Measurements from ENCODE around the gene HMOX1.

The HMOX1 gene

DNA sequence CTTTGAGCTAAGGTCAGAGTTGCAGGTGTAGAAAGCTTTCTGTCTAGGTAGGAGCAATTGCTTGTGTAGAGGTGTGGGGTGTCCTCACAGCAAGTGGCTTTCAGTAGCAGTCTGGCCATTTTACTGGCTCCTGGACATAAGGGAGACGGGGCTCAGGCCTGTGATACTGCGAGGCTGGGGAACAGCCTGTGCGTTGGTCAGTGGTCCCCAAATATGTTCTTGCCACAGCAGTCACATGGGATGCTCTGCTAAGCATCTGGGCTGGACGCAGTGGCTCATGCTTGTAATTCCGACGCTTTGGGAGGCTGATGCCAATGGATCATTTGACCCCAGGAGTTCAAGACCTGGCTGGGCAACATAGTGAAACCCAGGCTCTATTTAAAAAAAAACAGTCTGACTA, 21.0 kb downstream of the HMOX1 start:
- H3K4me1 ChIP-seq (ENCODE audit: low read length), result peaks cover 7% of the 10 kb centered on the region
- H3K9me2 ChIP-seq (replicated peaks; ENCODE audit: insufficient read depth, low read length), result no peaks in the 10 kb centered on the region
- H3K9ac ChIP-seq (ENCODE audit: low read length), result no peak overlapping the region
- no peak overlapping the region for H2AFZ ChIP-seq (ENCODE audit: low read length)
- H3K27ac ChIP-seq (ENCODE audit: low read length), result no peak overlapping the region
- H3F3A ChIP-seq (ENCODE audit: insufficient read depth, low read length), result no peaks in the 10 kb centered on the region
- H3K27me3 ChIP-seq (replicated peaks; ENCODE audit: insufficient read depth, low read length), result no peaks in the 10 kb centered on the region
- H3K4me2 ChIP-seq (ENCODE audit: low read depth, low read length), result peak overlapping the region; percentile 77; the same call in 1 of the 2 replicates
- peaks cover 55% of the 10 kb centered on the region for H3K79me2 ChIP-seq (ENCODE audit: low read length)
- no peak overlapping the region for H3K4me3 ChIP-seq (ENCODE audit: low read length)
- no peak for DNase-seq
- H3K36me3 ChIP-seq (replicated peaks; ENCODE audit: insufficient read depth, low read length), result 0 out of 2 replicates have a peak, but pooled peaks cover 2% of the 10 kb centered on the region
- TF ChIP-seq EZH2phosphoT487 (IDR thresholded peaks at IDR 0.05; ENCODE audit: low read length), result no peak
- TF ChIP-seq EZH2 (optimal IDR thresholded peaks at IDR 0.05; ENCODE audit: low read depth, low read length), result no peak
- TF ChIP-seq, protein P1, sequence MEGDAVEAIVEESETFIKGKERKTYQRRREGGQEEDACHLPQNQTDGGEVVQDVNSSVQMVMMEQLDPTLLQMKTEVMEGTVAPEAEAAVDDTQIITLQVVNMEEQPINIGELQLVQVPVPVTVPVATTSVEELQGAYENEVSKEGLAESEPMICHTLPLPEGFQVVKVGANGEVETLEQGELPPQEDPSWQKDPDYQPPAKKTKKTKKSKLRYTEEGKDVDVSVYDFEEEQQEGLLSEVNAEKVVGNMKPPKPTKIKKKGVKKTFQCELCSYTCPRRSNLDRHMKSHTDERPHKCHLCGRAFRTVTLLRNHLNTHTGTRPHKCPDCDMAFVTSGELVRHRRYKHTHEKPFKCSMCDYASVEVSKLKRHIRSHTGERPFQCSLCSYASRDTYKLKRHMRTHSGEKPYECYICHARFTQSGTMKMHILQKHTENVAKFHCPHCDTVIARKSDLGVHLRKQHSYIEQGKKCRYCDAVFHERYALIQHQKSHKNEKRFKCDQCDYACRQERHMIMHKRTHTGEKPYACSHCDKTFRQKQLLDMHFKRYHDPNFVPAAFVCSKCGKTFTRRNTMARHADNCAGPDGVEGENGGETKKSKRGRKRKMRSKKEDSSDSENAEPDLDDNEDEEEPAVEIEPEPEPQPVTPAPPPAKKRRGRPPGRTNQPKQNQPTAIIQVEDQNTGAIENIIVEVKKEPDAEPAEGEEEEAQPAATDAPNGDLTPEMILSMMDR (IDR thresholded peaks at IDR 0.05; ENCODE audit: low read length), result no peak
- H4K20me1 ChIP-seq (ENCODE audit: insufficient read depth, low read length), result no peaks in the 10 kb centered on the region
- H3K9me3 ChIP-seq (replicated peaks; ENCODE audit: insufficient read depth, low read length), result no peaks in the 10 kb centered on the region

DNA sequence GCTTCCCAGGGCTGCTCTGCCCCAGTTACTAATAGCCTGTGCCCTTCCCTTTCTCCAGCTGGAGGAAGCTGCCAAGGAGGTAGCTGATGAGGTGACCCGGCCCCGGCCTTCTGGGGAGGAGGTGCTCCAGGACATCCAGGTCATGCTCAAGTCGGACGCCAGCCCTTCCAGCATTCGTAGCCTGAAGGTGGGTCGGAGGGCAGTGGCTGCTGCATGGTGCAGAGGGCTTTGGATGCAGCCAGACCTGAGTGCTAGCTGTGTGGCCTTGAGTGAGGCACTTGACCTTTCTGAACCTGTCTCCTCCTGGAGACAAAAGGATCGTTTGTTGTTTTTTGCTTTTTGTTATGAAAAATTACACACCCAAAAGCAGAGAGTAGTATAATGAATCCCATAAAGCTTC, 22.5 kb downstream of the HMOX1 start:
- peaks cover 2% of the 10 kb centered on the region; the same call in 1 of the 2 replicates for H3K36me3 ChIP-seq (replicated peaks; ENCODE audit: insufficient read depth, low read length)
- H3K79me2 ChIP-seq (ENCODE audit: low read length), result peaks cover 64% of the 10 kb centered on the region
- no peak overlapping the region for H3K9ac ChIP-seq (ENCODE audit: low read length)

DNA sequence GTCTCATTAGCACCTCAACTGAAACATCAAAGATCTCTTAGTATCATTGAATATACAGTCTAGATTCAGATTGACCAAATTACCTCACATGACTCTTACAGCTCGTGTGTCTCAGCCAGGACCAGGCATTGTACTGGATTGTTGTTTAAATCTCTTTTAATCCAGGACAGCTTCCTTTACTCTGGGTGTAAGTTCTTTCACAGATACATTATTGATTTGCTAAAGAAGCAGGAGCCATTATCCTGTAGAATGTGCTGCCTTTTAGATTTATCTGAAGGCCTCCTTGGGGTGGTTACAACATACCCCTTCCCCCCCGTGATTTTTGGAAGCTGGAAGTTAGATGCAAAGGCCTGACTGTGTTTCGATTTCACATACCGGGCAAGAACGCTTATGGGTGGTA, 23.3 kb downstream of the HMOX1 start:
- Histone ChIP-seq H3K9ac (ENCODE audit: low read length) (no peak overlapping the region), H3K4me2 (ENCODE audit: low read depth, low read length) (no peak overlapping the region), H2AFZ (ENCODE audit: low read length) (no peak overlapping the region), H4K20me1 (ENCODE audit: insufficient read depth, low read length) (no peaks in the 10 kb centered on the region), H3F3A (ENCODE audit: insufficient read depth, low read length) (no peaks in the 10 kb centered on the region), H3K9me2 (replicated peaks; ENCODE audit: insufficient read depth, low read length) (no peaks in the 10 kb centered on the region), H3K27me3 (replicated peaks; ENCODE audit: insufficient read depth, low read length) (no peaks in the 10 kb centered on the region), H3K36me3 (replicated peaks; ENCODE audit: insufficient read depth, low read length) (peaks cover 2% of the 10 kb centered on the region; the same call in 1 of the 2 replicates), H3K9me3 (replicated peaks; ENCODE audit: insufficient read depth, low read length) (no peaks in the 10 kb centered on the region), H3K4me1 (ENCODE audit: low read length) (peaks cover 7% of the 10 kb centered on the region), H3K27ac (ENCODE audit: low read length) (no peak overlapping the region), H3K4me3 (ENCODE audit: low read length) (no peak overlapping the region), H3K79me2 (ENCODE audit: low read length) (peaks cover 64% of the 10 kb centered on the region)
- TF ChIP-seq, protein P1 (IDR thresholded peaks at IDR 0.05; ENCODE audit: low read length), result no peak
- TF ChIP-seq EZH2 (optimal IDR thresholded peaks at IDR 0.05; ENCODE audit: low read depth, low read length) (no peak), EZH2phosphoT487 (IDR thresholded peaks at IDR 0.05; ENCODE audit: low read length) (no peak)
- DNase-seq, result no peak

More for the DNA sequence above, 22.5 kb downstream of the HMOX1 start:
- no peak for DNase-seq
- H3K4me2 ChIP-seq (ENCODE audit: low read depth, low read length), result no peak overlapping the region
- no peaks in the 10 kb centered on the region for H3K9me3 ChIP-seq (replicated peaks; ENCODE audit: insufficient read depth, low read length)
- peaks cover 7% of the 10 kb centered on the region for H3K4me1 ChIP-seq (ENCODE audit: low read length)
- no peaks in the 10 kb centered on the region for H3K27me3 ChIP-seq (replicated peaks; ENCODE audit: insufficient read depth, low read length)
- no peak overlapping the region for H3K27ac ChIP-seq (ENCODE audit: low read length)
- H4K20me1 ChIP-seq (ENCODE audit: insufficient read depth, low read length), result no peaks in the 10 kb centered on the region
- H2AFZ ChIP-seq (ENCODE audit: low read length), result no peak overlapping the region
- H3K4me3 ChIP-seq (ENCODE audit: low read length), result no peak overlapping the region
- no peaks in the 10 kb centered on the region for H3F3A ChIP-seq (ENCODE audit: insufficient read depth, low read length)
- TF ChIP-seq, protein P1 (IDR thresholded peaks at IDR 0.05; ENCODE audit: low read length), result no peak
- TF ChIP-seq EZH2 (optimal IDR thresholded peaks at IDR 0.05; ENCODE audit: low read depth, low read length), result no peak
- TF ChIP-seq EZH2phosphoT487 (IDR thresholded peaks at IDR 0.05; ENCODE audit: low read length), result no peak
- no peaks in the 10 kb centered on the region for H3K9me2 ChIP-seq (replicated peaks; ENCODE audit: insufficient read depth, low read length)

All from MM.1S (cell line).